Transverse colon (tissue), 4 donors: ENCODE results near the gene OSBPL2. TPM values are rescaled to one million over a fixed set of nuclear protein-coding genes. Genes with fewer than 3 reads are reported as not detected.

Source experiments
- DNase-seq: peaks from one replicate; pipeline ENCODE4 v3.0.0-alpha.2; 2019
- H3K27ac ChIP-seq, 4 donors: fragments of 200-600 bp; sonication (generic); 2 replicates each; pipeline ENCODE4 v1.5.1; 2016 to 2018; ENCODE audit warnings: inconsistent platforms in 4 of 4
- H3K27me3 ChIP-seq: fragments of 200-600 bp; sonication (generic); 2 replicates; pipeline ENCODE4 v1.5.1; 2017; ENCODE audit warnings: inconsistent platforms
- H3K36me3 ChIP-seq, 4 donors: fragments of 200-600 bp; sonication (generic); 2 replicates each; pipeline ENCODE4 v1.5.1; 2017 to 2019; ENCODE audit warnings: inconsistent platforms in 4 of 4
- H3K4me1 ChIP-seq, 4 donors: fragments of 200-600 bp; sonication (generic); 2 replicates each; pipeline ENCODE4 v1.5.1; 2017 to 2020; ENCODE audit warnings: inconsistent platforms in 4 of 4
- H3K4me3 ChIP-seq, 4 donors: fragments of 200-600 bp; sonication (generic); 1 replicate in 1 of 4; 2 replicates in 3 of 4; pipeline versions ENCODE4 v1.5.1 to v1.6.1; 2017 to 2019; ENCODE audit warnings: inconsistent platforms in 4 of 4
- H3K9me3 ChIP-seq, 2 donors: fragments of 200-600 bp; sonication (generic); 2 replicates each; pipeline ENCODE4 v1.5.1; 2017 to 2019; ENCODE audit warnings: inconsistent platforms in 2 of 2
- CTCF ChIP-seq, 5 experiments: fragments of 200-600 bp in 3 of 5; fragments of 450-650 bp in 2 of 5; sonication (generic) in 3 of 5; IDR thresholded peaks; 1 replicate in 2 of 5; 2 replicates in 3 of 5; pipeline ENCODE4 v1.5.1; 2016 to 2017; ENCODE audit warnings: antibody characterized with exemption in 5 of 5, inconsistent platforms in 3 of 5, mild to moderate bottlenecking in 2 of 5, moderate library complexity in 1 of 5
- EP300 ChIP-seq: sonication (generic); formaldehyde crosslinking; IDR thresholded peaks from one replicate; pipeline ENCODE4 v1.6.1; 2017; ENCODE audit warnings: antibody characterized with exemption, low read depth
- POLR2A ChIP-seq: fragments of 450-650 bp; IDR thresholded peaks from one replicate; pipeline ENCODE4 v1.6.1; 2016; ENCODE audit warnings: antibody characterized with exemption, mild to moderate bottlenecking, moderate library complexity
- POLR2AphosphoS5 ChIP-seq, 3 donors: sonication (generic); formaldehyde crosslinking; IDR thresholded peaks; one replicate each; pipeline ENCODE4 v1.6.1; 2016; ENCODE audit warnings: antibody characterized with exemption in 3 of 3
- WGBS, 2 donors: methylation state at CpG; one replicate each; pipeline ENCODE4 v1.1.5; 2018; ENCODE audit warnings: low coverage in 1 of 2; 5-methylcytosine and 5-hydroxymethylcytosine counted together
- in situ Hi-C, 4 donors: fragments of 200-750 bp; cut with MboI; loops; one replicate each; pipeline versions ENCODE4 v1.15.0 to v1.15.1; 2017; ENCODE audit warnings: low sequenced_read_pairs in 3 of 4, low pct_ligation_motif_present in 1 of 4, low pct_unique_long_range_greater_than_20kb in 1 of 4
- intact Hi-C: fragments of 100-400 bp; cut with DNase I; formaldehyde crosslinking; loops from one replicate; pipeline ENCODE4 v1.15.1; 2023; ENCODE audit warnings: low total_unique reads
- total RNA-seq, 4 donors: library from RNA; depleted of rRNA; stranded (reverse); fragments of >200 nt; gene quantifications; one replicate each; pipeline ENCODE4 v1.1.0, GENCODE V29; 2016

Gene OSBPL2
- total RNA-seq, 4 donors from 2014 or later = 36.2 to 101 (median 73.3) TPM

GRCh38 chr20:62236200-62236599 lies 2.1 kb upstream of the OSBPL2 start:
- TF ChIP-seq CTCF (IDR thresholded peaks at IDR 0.05) = no peak
- no peak for TF ChIP-seq EP300
- TF ChIP-seq POLR2AphosphoS5 (IDR thresholded peaks at IDR 0.05) = no peak
- no peak for TF ChIP-seq POLR2A
- intact Hi-C loops (loop anchor here (10.0 kb wide), 1 partner anchor 51 kb away; the partner anchor contains the start of gene MTG2), in situ Hi-C loops (no loop called here)
- H3K4me3 ChIP-seq = no peak overlapping the region
- no peak for DNase-seq
- no peaks in the 10 kb centered on the region for H3K36me3 ChIP-seq
- 60 to 65% methylated on average over 1 to 6 of the region's 6 CpGs for WGBS, 2 donors
- H3K27ac ChIP-seq = no peak overlapping the region
- peaks cover 14 to 29% (median 25%) of the 10 kb centered on the region in 4 donors for H3K4me1 ChIP-seq
- no peaks in the 10 kb centered on the region for H3K27me3 ChIP-seq
- H3K9me3 ChIP-seq = no peaks in the 10 kb centered on the region

GRCh38 chr20:62236766-62237513 lies 1.4 kb upstream of the OSBPL2 start:
- in situ Hi-C loops = no loop called here
- no peak overlapping the region for H3K27ac ChIP-seq

GRCh38 chr20:62237514-62237800 lies 864 bp upstream of the OSBPL2 start:
- no peaks in the 10 kb centered on the region for H3K36me3 ChIP-seq
- intact Hi-C loops = loop anchor here (10.0 kb wide), 1 partner anchor 53 kb away; the partner anchor contains the start of gene MTG2
- TF ChIP-seq POLR2AphosphoS5 (IDR thresholded peaks at IDR 0.05) (no peak), POLR2A (no peak), CTCF (IDR thresholded peaks at IDR 0.05) (no peak), EP300 (no peak)
- DNase-seq = no peak
- H3K4me1 ChIP-seq = peaks cover 20 to 42% (median 30%) of the 10 kb centered on the region in 4 donors
- 56% methylated on average over 1 of the region's 1 CpG; no CpG with 5 or more reads in 1 of the 2 donors for WGBS, 2 donors
- no peaks in the 10 kb centered on the region for H3K9me3 ChIP-seq
- no peaks in the 10 kb centered on the region for H3K27me3 ChIP-seq
- peak overlapping the region in 1 of 4 donors; percentile 48 for H3K4me3 ChIP-seq
- H3K27ac ChIP-seq = peak overlapping the region; percentile 50 to 91 (median 66)
- in situ Hi-C loops = no loop called here

More at GRCh38 chr20:62236766-62237513, 1.4 kb upstream of the OSBPL2 start:
- intact Hi-C loops = loop anchor here (10.0 kb wide), 1 partner anchor 52 kb away; the partner anchor contains the start of gene MTG2
- Histone ChIP-seq H3K4me1 (peaks cover 18 to 37% (median 27%) of the 10 kb centered on the region in 4 donors), H3K36me3 (no peaks in the 10 kb centered on the region), H3K27me3 (no peaks in the 10 kb centered on the region), H3K4me3 (no peak overlapping the region), H3K9me3 (no peaks in the 10 kb centered on the region)
- DNase-seq = no peak
- 75% methylated on average over 26 of the region's 28 CpGs; no CpG with 5 or more reads in 1 of the 2 donors for WGBS, 2 donors
- no peak for TF ChIP-seq POLR2A
- no peak for TF ChIP-seq CTCF (IDR thresholded peaks at IDR 0.05)
- no peak for TF ChIP-seq POLR2AphosphoS5 (IDR thresholded peaks at IDR 0.05)
- no peak for TF ChIP-seq EP300

- intact Hi-C loops = loop anchor here (10.0 kb wide), 1 partner anchor 54 kb away; the partner anchor contains the start of gene MTG2
- WGBS, 2 donors = 1% methylated on average over 50 of the region's 70 CpGs; no CpG with 5 or more reads in 1 of the 2 donors
- Histone ChIP-seq H3K36me3 (no peaks in the 10 kb centered on the region), H3K9me3 (no peaks in the 10 kb centered on the region), H3K27ac (peak overlapping the region; percentile 87 to 98 (median 94)), H3K27me3 (no peaks in the 10 kb centered on the region), H3K4me3 (peak overlapping the region; percentile 88 to 98 (median 93)), H3K4me1 (peaks cover 20 to 44% (median 31%) of the 10 kb centered on the region in 4 donors)
- TF ChIP-seq POLR2A (peak; percentile 49), CTCF (IDR thresholded peaks at IDR 0.05) (no peak), EP300 (no peak), POLR2AphosphoS5 (IDR thresholded peaks at IDR 0.05) (peak in 2 of 3 donors; percentile 52 to 53)
- peak; percentile 55 for DNase-seq
- in situ Hi-C loops = no loop called here
These were observed 402 bp downstream of the OSBPL2 start for GRCh38 chr20:62238569-62239277.
